GM12878 (cell line): ENCODE data around the gene NRXN3. TPM values are rescaled to one million over a fixed set of nuclear protein-coding genes. Genes with fewer than 3 reads are reported as not detected.

Source experiments
- ATAC-seq: fragments of 200-7000 bp; cut with Tn5 transposase; 3 replicates; pipeline ENCODE4 v1.9.1; 2020; ENCODE audit warnings: mild to moderate bottlenecking, moderate library complexity
- BruUV-seq: library from RNA; stranded (reverse); fragments of 400-500 nt; replicated peaks from 2 replicates; lab custom pipeline; 2021; lab: Mats Ljungman, UMichigan
- CTCF ChIA-PET: fragments of 300-600 bp; sonication (Branson Sonifier 250); formaldehyde crosslinking; extraction: SDS; loops from one replicate; lab custom pipeline; 2021; ENCODE audit warnings: inconsistent platforms; lab: Yijun Ruan, JAX
- POLR2A ChIA-PET: fragments of 350-600 bp; formaldehyde crosslinking; extraction: SDS; loops from one replicate; lab custom pipeline; 2021; ENCODE audit warnings: inconsistent platforms; lab: Charles Lee
- RAD21 ChIA-PET: fragments of 300-600 bp; sonication (Branson Sonifier 250); formaldehyde crosslinking; loops from one replicate; lab custom pipeline; 2023; ENCODE audit warnings: antibody characterized with exemption; ENCODE audit not compliant: unreplicated experiment; lab: Charles Lee
- SMC1A ChIA-PET: fragments of 300-600 bp; sonication (Branson Sonifier 250); formaldehyde crosslinking; loops from one replicate; lab custom pipeline; 2023; ENCODE audit not compliant: unreplicated experiment, uncharacterized antibody; lab: Charles Lee
- DNase-seq: peaks from one replicate; pipeline ENCODE4 v3.0.0-alpha.2; 2011; ENCODE audit warnings: low read depth, low spot score
- FAIRE-seq: peaks from 3 replicates; lab custom pipeline; 2011; peaks lifted over from hg19 to GRCh38; lab: Jason Lieb, UNC
- H2AFZ ChIP-seq: 2 replicates; pipeline ENCODE4 v1.6.0; 2011; ENCODE audit warnings: low read depth, low read length, control low read depth; ENCODE audit not compliant: control insufficient read depth
- H3K27ac ChIP-seq: 2 replicates; pipeline ENCODE4 v1.5.1; 2011; ENCODE audit warnings: control low read depth; ENCODE audit not compliant: control insufficient read depth, insufficient read depth
- H3K27me3 ChIP-seq, 2 experiments: replicated peaks in 1 of 2; 2 replicates each; pipeline versions ENCODE4 v1.6.0 to v1.6.1; 2011; ENCODE audit warnings: low read length in 1 of 2; ENCODE audit not compliant: control insufficient read depth in 2 of 2, insufficient read depth in 2 of 2
- H3K36me3 ChIP-seq, 2 experiments: 2 replicates each; pipeline ENCODE4 v1.5.1; 2011; ENCODE audit warnings: low read length in 1 of 2; ENCODE audit not compliant: control insufficient read depth in 2 of 2, insufficient read depth in 2 of 2
- H3K4me1 ChIP-seq: 2 replicates; pipeline ENCODE4 v1.6.1; 2011; ENCODE audit warnings: mild to moderate bottlenecking, low read length, moderate library complexity, mixed read lengths; ENCODE audit not compliant: control insufficient read depth, insufficient read depth
- H3K4me2 ChIP-seq: 2 replicates; pipeline ENCODE4 v1.6.0; 2011; ENCODE audit warnings: control low read depth; ENCODE audit not compliant: control insufficient read depth, insufficient read depth
- H3K4me3 ChIP-seq: fragments of 200-600 bp; sonication (generic); 2 replicates; pipeline ENCODE4 v1.5.1; 2016
- H3K79me2 ChIP-seq: 2 replicates; pipeline ENCODE4 v1.6.0; 2011; ENCODE audit warnings: low read length; ENCODE audit not compliant: control insufficient read depth, insufficient read depth
- H3K9ac ChIP-seq: 2 replicates; pipeline ENCODE4 v1.8.0; 2011; ENCODE audit warnings: low read length, control low read depth, mixed read lengths; ENCODE audit not compliant: control insufficient read depth, insufficient read depth
- H3K9me3 ChIP-seq: replicated peaks from 3 replicates; pipeline ENCODE4 v1.5.1; 2011; ENCODE audit warnings: mild to moderate bottlenecking, low read length; ENCODE audit not compliant: control insufficient read depth, insufficient read depth
- H4K20me1 ChIP-seq: 2 replicates; pipeline ENCODE4 v1.6.0; 2011; ENCODE audit not compliant: control insufficient read depth, insufficient read depth
- CHD4 ChIP-seq: fragments of 200-600 bp; sonication (generic); IDR thresholded peaks from 2 replicates; pipeline ENCODE4 v1.6.1; 2016; ENCODE audit warnings: mild to moderate bottlenecking
- FOXK2 ChIP-seq: fragments of 450-650 bp; IDR thresholded peaks from 2 replicates; pipeline ENCODE4 v1.6.1; 2017; ENCODE audit warnings: mild to moderate bottlenecking, moderate library complexity
- FOXM1 ChIP-seq: IDR thresholded peaks from 2 replicates; pipeline ENCODE4 v1.6.1; 2012; ENCODE audit warnings: low read depth, mild to moderate bottlenecking, inconsistent platforms, low read length, moderate library complexity
- JUNB ChIP-seq: IDR thresholded peaks from 2 replicates; pipeline ENCODE4 v1.6.1; 2016; ENCODE audit warnings: antibody characterized with exemption, mild to moderate bottlenecking
- NFYB ChIP-seq: IDR thresholded peaks from 2 replicates; pipeline ENCODE4 v1.6.1; 2011; ENCODE audit warnings: low read depth, mild to moderate bottlenecking, low read length, improper control_type of control experiment, moderate library complexity; ENCODE audit not compliant: insufficient read depth
- RUNX3 ChIP-seq: IDR thresholded peaks from 2 replicates; pipeline ENCODE4 v1.6.1; 2012; ENCODE audit warnings: low read length, inconsistent platforms
- TBL1XR1 ChIP-seq: IDR thresholded peaks from 2 replicates; pipeline ENCODE4 v1.6.1; 2012; ENCODE audit warnings: low read depth, low read length, improper control_type of control experiment
- TCF7 ChIP-seq: IDR thresholded peaks from 2 replicates; pipeline ENCODE4 v1.6.1; 2014; ENCODE audit warnings: antibody characterized with exemption, borderline replicate concordance
- WGBS: methylation state at CpG from one replicate; pipeline ENCODE4 v1.1.6; 2016; ENCODE audit warnings: low lambda C conversion rate; ENCODE audit not compliant: insufficient replicate concordance, insufficient coverage; ENCODE audit errors: missing lambda C conversion rate; 5-methylcytosine and 5-hydroxymethylcytosine counted together
- in situ Hi-C: fragments of 300-500 bp; cut with MboI; formaldehyde crosslinking; loops from 9 replicates; pipeline ENCODE4 v1.14.3; 2018; ENCODE audit warnings: mixed read lengths
- intact Hi-C: fragments of 100-400 bp; cut with micrococcal nuclease; formaldehyde crosslinking; loops from one replicate; pipeline ENCODE4 v1.14.2; 2022; ENCODE audit not compliant: unreplicated experiment
- polyA plus RNA-seq, 11 experiments: library from polyadenylated mRNA; depleted of rRNA in 4 of 11; unstranded in 6 of 11; stranded (reverse) in 5 of 11; fragments of >200 nt; fragmentation: Nextera tagmentation in 4 of 11; fragmentation: Illumina TruSeq in 1 of 11; extraction: Ambion mirVana in 4 of 11; extraction: Trizol in 1 of 11; gene quantifications; 1 replicate in 1 of 11; 2 replicates in 10 of 11; pipeline versions ENCODE4 v1.2.1 to v1.2.3, GENCODE V29; 2011 to 2016; ENCODE audit warnings: inconsistent platforms in 2 of 11, missing spikeins in 2 of 11, low read depth in 1 of 11
- total RNA-seq, 4 experiments: library from RNA; depleted of rRNA in 3 of 4; stranded (reverse); fragments of >200 nt in 3 of 4; fragmentation: Illumina TruSeq in 1 of 4; extraction: Trizol in 1 of 4; gene quantifications; 2 replicates each; pipeline versions ENCODE4 v1.2.1 to v1.2.3, GENCODE V29; 2013 to 2021

NRXN3 gene
- total and polyA plus RNA-seq, 10 of the 15 experiments (the other 5 are each of a cell fraction or from before 2014, with no cell fraction given): 0.52 to 3.3 (median 1.4) TPM

DNA sequence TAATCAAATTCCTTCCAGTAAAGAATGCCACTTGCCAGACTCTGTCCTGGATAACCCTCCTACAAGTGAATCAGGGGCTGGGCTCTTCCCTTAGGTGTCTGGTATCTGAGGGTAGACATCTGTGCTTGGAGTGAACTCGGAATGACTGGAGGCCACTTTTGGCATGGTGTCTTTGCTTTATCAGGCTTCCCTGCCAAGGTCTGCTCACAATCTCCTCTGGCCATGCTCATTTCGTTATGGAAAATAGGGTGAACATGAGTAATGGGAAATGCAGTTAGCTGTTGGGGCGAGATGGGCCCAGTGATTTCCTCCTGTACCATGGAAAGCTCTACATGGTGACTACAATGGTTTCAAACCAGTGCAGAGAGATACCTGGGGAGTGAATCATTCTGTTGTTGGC lies 212.9 kb downstream of the NRXN3 start (continued):
- TF ChIP-seq TCF7 (no peak), FOXM1 (no peak), NFYB (no peak), CHD4 (no peak), TBL1XR1 (no peak)
- TF ChIP-seq, all 136 proteins: peak for 0

DNA sequence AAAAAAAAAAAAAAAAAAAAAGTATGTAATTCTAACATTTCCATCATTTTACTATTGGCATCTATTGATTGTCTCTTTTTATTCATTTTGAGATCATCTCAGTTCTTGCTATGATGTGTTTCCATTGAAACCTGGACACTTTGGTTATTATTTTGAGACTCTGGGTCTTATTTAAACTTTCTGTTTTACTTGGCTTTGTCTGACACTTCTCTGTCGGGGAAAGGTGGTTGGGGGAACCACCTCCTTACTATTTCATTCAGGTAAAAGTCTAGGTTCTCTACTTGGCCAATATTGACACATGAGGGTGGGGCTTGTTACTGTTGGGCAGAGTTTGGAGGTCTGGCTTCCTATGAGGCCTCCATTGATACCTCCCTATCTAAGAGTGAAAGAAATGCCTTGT lies 228.0 kb downstream of the NRXN3 start:
- H2AFZ ChIP-seq: no peak overlapping the region
- ChIA-PET CTCF (no interaction called here), POLR2A (interaction anchor here (0.7 kb wide), 1 partner anchor 662 kb away, joined by 3 read pairs; no protein-coding TSS in a partner anchor), RAD21 (no interaction called here), SMC1A (no interaction called here)
- BruUV-seq: no TSS peak
- no peaks in the 10 kb centered on the region for H3K27me3 ChIP-seq
- no peak for FAIRE-seq
- DNase-seq: no peak
- no peak overlapping the region for H3K27ac ChIP-seq
- H3K9me3 ChIP-seq: no peaks in the 10 kb centered on the region
- 0% methylated on average over 1 of the region's 1 CpG for WGBS
- no peak overlapping the region for H3K4me2 ChIP-seq
- no peak for ATAC-seq
- no peak for TF ChIP-seq CHD4
- 0 out of 2 replicates have a peak, but pooled peaks have one; percentile 6 for TF ChIP-seq RUNX3
- TF ChIP-seq JUNB: peak; percentile 47
- no peak for TF ChIP-seq FOXK2
- in situ Hi-C loops: no loop called here
- H4K20me1 ChIP-seq: no peaks in the 10 kb centered on the region
- H3K36me3 ChIP-seq: no peaks in the 10 kb centered on the region
- H3K79me2 ChIP-seq: no peaks in the 10 kb centered on the region
- no peak overlapping the region for H3K9ac ChIP-seq
- intact Hi-C loops: no loop called here
- H3K4me3 ChIP-seq: no peak overlapping the region
- H3K4me1 ChIP-seq: no peaks in the 10 kb centered on the region
